Pancreas (tissue), 10 donors: Measurements from ENCODE around the gene ACSS1. TPM values are rescaled to one million over a fixed set of nuclear protein-coding genes. Genes with fewer than 3 reads are reported as not detected.

Experiments
- ATAC-seq, 4 donors: fragments of 200-7000 bp; cut with Tn5 transposase; one replicate each; pipeline versions ENCODE4 v1.8.0 to v1.9.1; 2020; ENCODE audit warnings: mild to moderate bottlenecking in 4 of 4, moderate library complexity in 4 of 4
- DNase-seq, 6 donors: peaks; one replicate each; pipeline ENCODE4 v3.0.0-alpha.2; 2020
- FAIRE-seq: peaks from 2 replicates; lab custom pipeline; 2012; peaks lifted over from hg19 to GRCh38; lab: Jason Lieb, UNC
- H3K27ac ChIP-seq, 4 donors: fragments of 200-600 bp; sonication (generic); 1 replicate in 3 of 4; 2 replicates in 1 of 4; pipeline versions ENCODE4 v1.5.0 to v1.8.0; 2020
- H3K27me3 ChIP-seq, 4 donors: fragments of 200-600 bp; one replicate each; pipeline ENCODE4 v1.8.0; 2021
- H3K36me3 ChIP-seq, 3 donors: fragments of 200-600 bp; sonication (generic) in 1 of 3; one replicate each; pipeline versions ENCODE4 v1.5.0 to v1.8.0; 2020 to 2021
- H3K4me1 ChIP-seq, 3 donors: fragments of 200-600 bp; one replicate each; pipeline ENCODE4 v1.8.0; 2021
- H3K4me3 ChIP-seq, 4 donors: fragments of 200-600 bp; sonication (generic) in 2 of 4; one replicate each; pipeline versions ENCODE4 v1.5.0 to v1.8.0; 2020 to 2021
- H3K9me3 ChIP-seq, 4 donors: fragments of 200-600 bp; one replicate each; pipeline ENCODE4 v1.8.0; 2021
- CTCF ChIP-seq, 4 donors: fragments of 200-600 bp; sonication (generic) in 3 of 4; IDR thresholded peaks; one replicate each; pipeline versions ENCODE4 v1.5.0 to v1.8.0; 2021; ENCODE audit warnings: antibody characterized with exemption in 4 of 4
- WGBS, 2 donors: extraction: QIAGEN DNeasy Blood & Tissue Kit; methylation state at CpG; one replicate each; pipeline ENCODE4 v1.1.7; 2013; 5-methylcytosine and 5-hydroxymethylcytosine counted together
- intact Hi-C, 3 donors: fragments of 100-400 bp; cut with DNase I; formaldehyde crosslinking; loops; one replicate each; pipeline versions ENCODE4 v1.11.1 to v1.14.2; 2022
- polyA plus RNA-seq, 2 donors: library from polyadenylated mRNA; stranded (reverse); fragments of 200-250 nt; gene quantifications; one replicate each; pipeline ENCODE4 v1.2.3, GENCODE V29; 2013
- total RNA-seq, 6 donors: library from RNA; stranded (reverse); fragmentation: NEBNext Ultra II Directional in 4 of 6; extraction: Animal tissue kit (Norgen Biotek cat#: 25700) in 4 of 6; gene quantifications; one replicate each; pipeline versions ENCODE4 v1.2.1 to v1.2.4, GENCODE V29; 2021 to 2023
- donor health status: healthy with polysubstance abuse.
- donor health status: DM: no; HTN: no; CAD: no; lungs with moderate emphysema.
- donor health status: DM: no; HTN: no; CAD: no.
- donor health status: control.
- donor health status: control.
- donor health status: Bipolar disorder and iron deficiency.
- donor health status: DM: yes; HTN: yes; CAD: no.
- donor health status: DM: no; HTN: no; CAD: no.
- donor health status: DM: no; HTN: no; CAD: no.
- donor health status: DM: yes; HTN: yes; CAD: no.

ACSS1 gene
- total and polyA plus RNA-seq, 8 donors, result 30.4 to 47.2 (median 36.0) TPM

DNA sequence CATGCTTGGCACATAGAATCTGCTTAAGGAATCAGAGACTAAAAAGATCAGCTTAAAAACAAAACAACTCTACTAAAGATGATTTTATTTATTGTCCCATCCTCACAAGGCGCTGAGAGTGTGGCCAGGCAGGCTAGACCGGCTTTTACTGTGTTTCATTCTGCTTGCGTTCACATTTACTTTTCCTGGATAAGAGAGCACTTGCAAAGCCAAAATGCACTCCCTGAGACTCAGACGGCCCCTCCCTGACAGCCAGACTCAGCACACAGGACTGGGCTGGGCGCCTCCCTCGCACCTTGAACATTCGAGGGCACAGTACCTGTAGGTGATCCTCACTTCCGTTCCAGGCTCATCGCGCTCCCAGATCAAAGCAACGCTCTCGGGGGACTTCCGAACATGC lies 10.2 kb downstream of the ACSS1 start:
- FAIRE-seq (no peak), ATAC-seq (no peak), DNase-seq (peak in 2 of 6 donors; percentile 17 to 52)
- intact Hi-C loops, result loop anchor here in 1 of 3 donors (5.0 kb wide), 1 partner anchor 35 kb away; no protein-coding TSS in a partner anchor
- peaks cover 0 to 21% (median 0%) of the 10 kb centered on the region in 3 donors for H3K36me3 ChIP-seq
- no peak for TF ChIP-seq CTCF (IDR thresholded peaks at IDR 0.05)
- 74 to 75% methylated on average over 13 of the region's 13 CpGs for WGBS, 2 donors
- H3K27ac ChIP-seq, result no peak overlapping the region
- H3K27me3 ChIP-seq, result no peaks in the 10 kb centered on the region
- peaks cover 49 to 65% (median 58%) of the 10 kb centered on the region in 3 donors for H3K4me1 ChIP-seq
- H3K4me3 ChIP-seq, result no peak overlapping the region
- no peaks in the 10 kb centered on the region for H3K9me3 ChIP-seq

- H3K27me3 ChIP-seq, result no peaks in the 10 kb centered on the region
- DNase-seq (peak in 4 of 6 donors; percentile 1 to 46 (median 12)), ATAC-seq (no peak), FAIRE-seq (no peak)
- no peak overlapping the region for H3K27ac ChIP-seq
- peaks cover 46 to 60% (median 59%) of the 10 kb centered on the region in 3 donors for H3K4me1 ChIP-seq
- WGBS, 2 donors, result 75 to 81% methylated on average over 21 of the region's 21 CpGs
- no peak overlapping the region for H3K4me3 ChIP-seq
- no peak for TF ChIP-seq CTCF (IDR thresholded peaks at IDR 0.05)
- H3K36me3 ChIP-seq, result peaks cover 0 to 21% (median 0%) of the 10 kb centered on the region in 3 donors
- intact Hi-C loops, result loop anchor here in 1 of 3 donors (5.0 kb wide), 1 partner anchor 35 kb away; no protein-coding TSS in a partner anchor
- H3K9me3 ChIP-seq, result no peaks in the 10 kb centered on the region
Observed at GRCh38 chr20:25046736-25047666, 10.9 kb downstream of the ACSS1 start.

GRCh38 chr20:25046181-25046641 lies 11.7 kb downstream of the ACSS1 start:
- intact Hi-C loops, result loop anchor here in 1 of 3 donors (5.0 kb wide), 1 partner anchor 34 kb away; no protein-coding TSS in a partner anchor
- peak overlapping the region in 2 of 4 donors; percentile 16 to 44 for H3K27ac ChIP-seq
- peak in 5 of 6 donors; percentile 38 to 70 (median 60) for DNase-seq
- H3K4me3 ChIP-seq, result no peak overlapping the region
- 22 to 27% methylated on average over 14 of the region's 14 CpGs for WGBS, 2 donors
- H3K4me1 ChIP-seq, result peaks cover 48 to 60% (median 57%) of the 10 kb centered on the region in 3 donors
- no peak for TF ChIP-seq CTCF (IDR thresholded peaks at IDR 0.05)
- peak; percentile 36 to 87 (median 69) for ATAC-seq
- H3K9me3 ChIP-seq, result no peaks in the 10 kb centered on the region
- H3K27me3 ChIP-seq, result no peaks in the 10 kb centered on the region
- peaks cover 0 to 21% (median 0%) of the 10 kb centered on the region in 3 donors for H3K36me3 ChIP-seq
- no peak for FAIRE-seq

DNA sequence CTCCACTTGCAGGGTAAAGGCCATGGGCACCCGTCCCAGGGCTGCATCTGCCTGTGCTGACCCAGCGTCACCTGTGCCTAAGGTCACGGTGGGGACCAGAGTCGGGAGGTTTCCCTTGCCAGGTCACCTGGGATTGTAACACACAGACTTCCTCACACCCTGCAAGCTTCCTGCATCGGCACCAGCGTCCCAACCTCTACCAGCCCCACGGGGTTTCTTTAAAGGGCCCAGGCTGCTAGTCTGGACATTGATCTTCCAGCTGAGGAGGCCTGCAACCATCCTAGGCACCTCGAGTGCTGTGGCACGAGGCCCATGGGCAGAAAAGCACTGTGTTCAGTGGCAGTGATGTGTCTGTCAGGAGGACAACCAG lies 12.6 kb downstream of the ACSS1 start:
- 19 to 27% methylated on average over 9 of the region's 9 CpGs for WGBS, 2 donors
- DNase-seq (peak in 3 of 6 donors; percentile 16 to 46 (median 28)), ATAC-seq (peak in 1 of 4 donors; percentile 4), FAIRE-seq (no peak)
- H3K4me3 ChIP-seq, result no peak overlapping the region
- intact Hi-C loops, result loop anchor here in 1 of 3 donors (5.0 kb wide), 1 partner anchor 33 kb away; no protein-coding TSS in a partner anchor
- TF ChIP-seq CTCF (IDR thresholded peaks at IDR 0.05), result no peak
- H3K4me1 ChIP-seq, result peaks cover 52 to 59% (median 57%) of the 10 kb centered on the region in 3 donors
- no peaks in the 10 kb centered on the region for H3K9me3 ChIP-seq
- H3K36me3 ChIP-seq, result peaks cover 0 to 21% (median 0%) of the 10 kb centered on the region in 3 donors
- H3K27ac ChIP-seq, result peak overlapping the region in 2 of 4 donors; percentile 14 to 16
- H3K27me3 ChIP-seq, result no peaks in the 10 kb centered on the region
